ENCODE results near the gene PLEKHM2. TPM values are rescaled to one million over a fixed set of nuclear protein-coding genes. Genes with fewer than 3 reads are reported as not detected.

The PLEKHM2 gene
- total RNA-seq, 1 experiment from 2014 or later = 45.9 TPM

DNA sequence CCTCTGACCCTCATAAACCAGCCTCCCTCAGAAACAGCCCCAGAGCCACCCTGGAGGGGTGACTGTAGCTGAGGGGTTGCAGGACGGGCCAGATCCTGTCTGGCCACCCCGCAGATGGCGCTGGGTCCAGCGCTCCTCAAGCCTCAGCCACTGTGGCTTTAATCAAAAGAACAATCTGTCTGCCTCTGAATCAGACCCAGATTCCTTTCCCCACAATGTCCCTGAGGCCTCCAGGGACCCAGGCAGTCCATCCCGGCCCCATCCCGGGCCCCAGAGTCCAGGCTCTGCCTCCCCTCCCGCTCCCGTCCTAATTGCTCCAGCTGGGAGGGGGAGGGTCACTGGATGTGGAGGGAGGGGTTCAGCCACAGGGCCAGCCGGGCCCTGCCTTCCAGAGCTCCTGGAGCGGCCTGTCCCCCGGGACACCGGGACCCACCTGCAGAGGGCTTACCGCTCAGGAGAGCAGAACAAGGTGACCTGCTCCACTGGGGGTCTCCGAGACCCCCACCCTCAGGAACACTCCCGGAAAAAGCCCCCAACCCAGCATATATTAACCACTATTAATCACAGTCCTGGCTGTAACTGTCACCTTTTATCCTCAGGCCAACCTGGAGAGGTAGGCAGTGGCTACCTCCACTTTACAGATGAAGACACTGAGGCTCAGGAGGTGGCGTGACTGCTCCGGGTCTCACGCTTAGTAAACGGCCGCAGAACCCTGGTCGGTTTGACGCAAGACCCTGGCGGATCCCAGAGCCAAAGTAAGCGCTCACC, 73.6 kb downstream of the PLEKHM2 start:
- Histone ChIP-seq H4K8ac (replicated peaks; ENCODE audit: insufficient read length, low read depth, low read length) (no peak overlapping the region), H3K27me3 (ENCODE audit: insufficient read depth, low read length) (no peaks in the 10 kb centered on the region), H3K14ac (ENCODE audit: insufficient read depth, low read length) (peak overlapping the region; percentile 85), H3K23ac (ENCODE audit: insufficient read length, low read depth, low read length) (no peak overlapping the region), H3K79me2 (ENCODE audit: insufficient read depth, low read length) (peaks cover 20% of the 10 kb centered on the region; the same call in 1 of the 2 replicates), H3K4me2 (ENCODE audit: insufficient read depth, insufficient read length, low read length) (peak overlapping the region; percentile 81), H2BK15ac (ENCODE audit: low read depth, low read length) (no peak overlapping the region), H3K79me1 (ENCODE audit: insufficient read depth, low read depth, low read length, poor library complexity, severe bottlenecking) (no peaks in the 10 kb centered on the region), H3K9me3 (ENCODE audit: control insufficient read depth, low read depth, low read length) (no peaks in the 10 kb centered on the region), H2AFZ (ENCODE audit: low read length) (no peak overlapping the region), H3K27ac (ENCODE audit: insufficient read length, low read depth, low read length) (no peak overlapping the region), H3K4me1 (ENCODE audit: insufficient read depth, low read length) (peaks cover 18% of the 10 kb centered on the region; the same call in 1 of the 2 replicates), H3K18ac (ENCODE audit: insufficient read length, low read depth, low read length) (peak overlapping the region; percentile 55), H2BK20ac (ENCODE audit: low read depth, low read length, poor library complexity, severe bottlenecking) (no peak overlapping the region), H2AK5ac (ENCODE audit: insufficient read length, low read length) (no peak overlapping the region), H2BK120ac (ENCODE audit: low read depth, low read length, poor library complexity, severe bottlenecking) (no peak overlapping the region), H4K20me1 (ENCODE audit: control insufficient read depth, insufficient read depth, insufficient read length) (no peaks in the 10 kb centered on the region), H3K4ac (ENCODE audit: low read depth, low read length) (no peak overlapping the region; the same call in 1 of the 2 replicates), H3K9ac (ENCODE audit: extremely low read depth, insufficient read length, low read length) (peak overlapping the region; percentile 25), H3K23me2 (ENCODE audit: insufficient read length, low read depth, low read length, poor library complexity, severe bottlenecking) (peaks cover 14% of the 10 kb centered on the region), H2BK12ac (ENCODE audit: insufficient read length, low read depth, low read length) (no peak overlapping the region), H3K56ac (ENCODE audit: insufficient read length, low read depth, low read length) (no peak overlapping the region), H2BK5ac (ENCODE audit: insufficient read length, low read length) (no peak overlapping the region), H4K5ac (ENCODE audit: insufficient read length, low read depth, low read length) (no peak overlapping the region), H4K91ac (ENCODE audit: insufficient read length, low read depth, low read length) (no peak overlapping the region), H3T11ph (ENCODE audit: low read length) (no peak overlapping the region)
- no CpG with 5 or more reads among the region's 24 CpGs for WGBS (ENCODE audit: extremely low coverage, insufficient read length, low lambda C conversion rate)
- peaks cover 4 to 10% (median 10%) of the 10 kb centered on the region in 3 experiments; a peak in 6 of 7 replicates for H3K36me3 Mint-ChIP-seq (ENCODE audit: insufficient read depth in 1 of 3, low read depth in 3 of 3)
- no peaks in the 10 kb centered on the region for H3K9me3 Mint-ChIP-seq
- TF ChIP-seq, protein P1, sequence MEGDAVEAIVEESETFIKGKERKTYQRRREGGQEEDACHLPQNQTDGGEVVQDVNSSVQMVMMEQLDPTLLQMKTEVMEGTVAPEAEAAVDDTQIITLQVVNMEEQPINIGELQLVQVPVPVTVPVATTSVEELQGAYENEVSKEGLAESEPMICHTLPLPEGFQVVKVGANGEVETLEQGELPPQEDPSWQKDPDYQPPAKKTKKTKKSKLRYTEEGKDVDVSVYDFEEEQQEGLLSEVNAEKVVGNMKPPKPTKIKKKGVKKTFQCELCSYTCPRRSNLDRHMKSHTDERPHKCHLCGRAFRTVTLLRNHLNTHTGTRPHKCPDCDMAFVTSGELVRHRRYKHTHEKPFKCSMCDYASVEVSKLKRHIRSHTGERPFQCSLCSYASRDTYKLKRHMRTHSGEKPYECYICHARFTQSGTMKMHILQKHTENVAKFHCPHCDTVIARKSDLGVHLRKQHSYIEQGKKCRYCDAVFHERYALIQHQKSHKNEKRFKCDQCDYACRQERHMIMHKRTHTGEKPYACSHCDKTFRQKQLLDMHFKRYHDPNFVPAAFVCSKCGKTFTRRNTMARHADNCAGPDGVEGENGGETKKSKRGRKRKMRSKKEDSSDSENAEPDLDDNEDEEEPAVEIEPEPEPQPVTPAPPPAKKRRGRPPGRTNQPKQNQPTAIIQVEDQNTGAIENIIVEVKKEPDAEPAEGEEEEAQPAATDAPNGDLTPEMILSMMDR (conservative IDR thresholded peaks at IDR 0.05) = no peak; the same call in 2 of the 3 replicates
- H3K4me1 Mint-ChIP-seq = peaks cover 40 to 49% of the 10 kb centered on the region in 2 experiments
- peaks cover 21% of the 10 kb centered on the region for H3K27me3 Mint-ChIP-seq (ENCODE audit: low read depth)
- peak; percentile 70 for DNase-seq
- peak overlapping the region in 2 of 3 experiments; percentile 82 to 97; a peak in 4 of 7 replicates for H3K27ac Mint-ChIP-seq
- peak overlapping the region; percentile 73 to 88 for H3K4me3 Mint-ChIP-seq
